ENCODE results near the gene CSNK2A1. TPM values are rescaled to one million over a fixed set of nuclear protein-coding genes. Genes with fewer than 3 reads are reported as not detected.

Gene CSNK2A1
- total and polyA plus RNA-seq, 5 donors from 2014 or later = 49.6 to 65.3 (median 52.7) TPM

DNA sequence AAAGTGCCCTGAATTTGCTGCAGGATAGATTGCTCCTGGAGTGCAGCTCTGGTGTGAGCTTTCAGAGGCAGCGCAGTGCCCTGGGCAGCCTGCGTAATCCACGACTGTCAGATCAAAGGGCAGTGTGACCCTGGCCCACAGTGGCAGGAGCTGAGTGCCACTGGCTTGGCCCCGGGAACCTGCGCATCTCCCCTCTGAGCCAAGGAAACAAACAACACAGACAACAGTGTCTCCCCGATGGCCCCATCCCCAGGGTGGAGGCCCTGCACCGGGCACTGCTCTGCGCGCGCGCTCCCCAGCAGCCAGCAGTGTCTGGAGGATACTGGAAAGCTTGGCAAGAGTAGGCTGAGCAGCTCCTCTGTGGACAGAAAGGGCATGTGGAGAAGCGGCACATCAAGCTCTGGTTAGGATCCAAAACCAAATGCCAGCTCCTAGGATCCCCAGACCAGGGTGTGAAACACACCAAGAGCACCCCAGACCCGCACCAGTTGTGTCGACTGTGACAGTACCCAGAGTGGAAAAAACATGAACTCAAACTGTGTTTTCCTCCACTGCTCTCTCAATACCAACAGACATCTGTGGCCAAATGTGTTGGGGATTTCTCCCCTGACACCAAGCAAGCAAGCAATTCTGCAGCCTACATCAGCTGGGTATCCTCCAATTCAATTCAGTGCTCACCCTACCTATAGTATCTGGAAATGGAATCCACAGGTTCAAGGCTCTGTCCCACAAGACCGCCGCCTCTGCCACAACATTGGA, 108.8 kb downstream of the CSNK2A1 start:
- Histone ChIP-seq H3K9me3 (ENCODE audit: control insufficient read depth in 2 of 2, low read length in 2 of 2) (no peaks in the 10 kb centered on the region), H3K36me3 (ENCODE audit: control insufficient read depth, insufficient read depth, low read length) (peaks cover 32% of the 10 kb centered on the region), H3K4me1 (ENCODE audit: control insufficient read depth, insufficient read depth, low read length, poor library complexity, severe bottlenecking) (peaks cover 54% of the 10 kb centered on the region), H3K4me3 (ENCODE audit: low read depth, low read length) (no peak overlapping the region), H3K27ac (ENCODE audit: insufficient read depth, low read length, poor library complexity, severe bottlenecking) (no peak overlapping the region), H3K27me3 (ENCODE audit: control insufficient read depth, insufficient read depth, low read length) (no peaks in the 10 kb centered on the region)
- Mint-ChIP-seq H3K9me3 (no peaks in the 10 kb centered on the region), H3K36me3 (peaks cover 17% of the 10 kb centered on the region), H3K4me3 (peak overlapping the region in 3 of 4 donors; percentile 8 to 35 (median 17)), H3K27me3 (no peaks in the 10 kb centered on the region), H3K4me1 (peaks cover 17 to 76% (median 53%) of the 10 kb centered on the region in 4 donors), H3K27ac (peak overlapping the region in 2 of 3 donors; percentile 73 to 95)
- no peak for ATAC-seq (ENCODE audit: low read depth in 2 of 2)
- DNase-seq = no peak

DNA sequence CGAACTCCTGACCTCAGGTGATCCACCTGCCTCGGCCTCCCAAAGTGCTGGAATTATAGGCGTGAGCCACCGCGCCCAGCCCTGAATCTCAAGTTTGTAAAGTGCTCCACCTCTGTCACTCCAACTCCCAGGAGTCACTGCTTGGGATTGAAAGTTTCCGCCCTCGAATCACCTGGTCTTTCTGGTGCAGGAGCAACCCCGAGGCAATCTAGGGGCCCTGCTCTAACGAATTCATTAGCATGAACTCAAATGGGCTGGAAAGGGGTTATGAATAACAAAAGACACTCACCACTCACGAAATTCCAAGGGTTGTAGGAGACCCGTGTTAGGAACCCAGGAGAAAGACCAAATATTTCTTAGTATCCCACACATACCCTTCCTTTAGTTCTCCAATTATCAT, 109.4 kb downstream of the CSNK2A1 start:
- Mint-ChIP-seq H3K4me1 (peaks cover 16 to 69% (median 47%) of the 10 kb centered on the region in 4 donors), H3K36me3 (peaks cover 12% of the 10 kb centered on the region), H3K4me3 (peak overlapping the region in 3 of 4 donors; percentile 8 to 63 (median 28)), H3K27me3 (no peaks in the 10 kb centered on the region), H3K9me3 (no peaks in the 10 kb centered on the region), H3K27ac (peak overlapping the region; percentile 73 to 98 (median 95))
- Histone ChIP-seq H3K36me3 (ENCODE audit: control insufficient read depth, insufficient read depth, low read length) (peaks cover 34% of the 10 kb centered on the region), H3K9me3 (ENCODE audit: control insufficient read depth in 2 of 2, low read length in 2 of 2) (no peaks in the 10 kb centered on the region), H3K27me3 (ENCODE audit: control insufficient read depth, insufficient read depth, low read length) (no peaks in the 10 kb centered on the region), H3K4me3 (ENCODE audit: low read depth, low read length) (no peak overlapping the region), H3K27ac (ENCODE audit: insufficient read depth, low read length, poor library complexity, severe bottlenecking) (no peak overlapping the region), H3K4me1 (ENCODE audit: control insufficient read depth, insufficient read depth, low read length, poor library complexity, severe bottlenecking) (peaks cover 48% of the 10 kb centered on the region)
- DNase-seq (no peak), ATAC-seq (ENCODE audit: low read depth in 2 of 2) (no peak)

DNA sequence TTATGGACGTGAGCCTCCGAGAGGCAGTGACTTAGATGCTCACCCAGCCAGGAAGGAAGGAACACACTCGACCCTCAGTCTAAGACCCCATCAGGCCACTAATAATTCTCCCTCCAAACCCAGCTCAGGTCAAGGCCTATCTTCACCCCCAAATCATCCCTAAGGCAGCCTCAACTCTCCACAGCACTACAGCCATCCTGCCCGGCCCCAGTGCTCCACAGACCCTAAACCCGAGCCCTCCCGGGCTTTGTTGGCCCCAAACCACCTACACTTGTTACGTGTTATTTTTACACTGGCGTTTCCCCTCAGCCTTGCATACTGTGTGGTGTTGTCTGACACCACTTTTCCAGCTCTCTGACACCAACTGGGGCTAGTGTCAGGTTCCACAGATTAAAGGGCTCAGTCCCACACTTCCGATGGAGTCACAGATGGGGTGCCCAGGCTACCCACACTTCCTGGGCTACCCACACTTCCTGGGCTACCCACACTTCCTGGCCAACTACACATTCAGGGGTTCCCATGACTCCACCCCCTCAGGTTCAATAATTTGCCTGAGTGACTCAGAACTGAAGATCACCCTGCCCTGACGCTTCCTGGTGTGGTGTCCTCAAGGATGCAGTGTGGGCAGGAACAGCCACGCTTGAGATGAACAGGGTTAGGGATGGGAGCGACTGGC, 110.2 kb downstream of the CSNK2A1 start:
- H3K9me3 Mint-ChIP-seq = no peaks in the 10 kb centered on the region
- ATAC-seq (ENCODE audit: low read depth in 2 of 2) = peak; percentile 75 to 84
- DNase-seq = peak; percentile 24 to 87 (median 53)

DNA sequence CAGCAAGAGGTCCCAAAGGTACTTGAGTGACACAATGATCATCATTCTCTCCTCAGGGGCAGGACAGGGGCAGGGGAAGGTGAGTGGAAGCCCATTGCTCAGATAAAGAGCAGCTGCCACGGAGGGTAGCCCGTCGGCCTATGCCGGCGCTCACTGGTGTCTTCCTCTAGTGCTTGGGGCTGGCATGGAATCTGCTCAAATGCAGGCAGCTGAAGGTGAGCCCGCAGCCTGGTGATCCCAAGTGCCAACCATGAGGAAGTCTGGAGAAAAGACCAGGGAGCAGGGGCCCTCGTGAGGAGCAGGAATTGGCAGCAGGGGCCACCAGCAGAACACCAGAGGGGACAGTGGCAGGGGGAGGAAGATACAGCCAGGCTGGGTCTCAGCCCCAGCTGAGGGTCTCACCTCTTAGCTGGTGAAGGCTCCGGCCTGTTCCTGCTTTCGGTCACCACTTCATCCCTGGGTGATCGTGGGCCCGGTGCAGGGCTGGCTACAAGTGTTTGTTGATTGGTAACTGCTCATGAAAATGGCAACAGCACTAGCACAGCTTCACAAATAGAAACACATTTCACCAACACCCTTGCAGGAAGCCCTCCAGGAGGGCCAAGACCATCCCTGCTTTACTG, 110.8 kb downstream of the CSNK2A1 start:
- DNase-seq (no peak), ATAC-seq (ENCODE audit: low read depth in 2 of 2) (no peak)
- H3K9me3 Mint-ChIP-seq = no peaks in the 10 kb centered on the region
- peak overlapping the region; percentile 94 to 98 (median 95) for H3K27ac Mint-ChIP-seq
- H3K27me3 Mint-ChIP-seq = no peaks in the 10 kb centered on the region
- H3K4me3 ChIP-seq (ENCODE audit: low read depth, low read length) = no peak overlapping the region
- H3K27me3 ChIP-seq (ENCODE audit: control insufficient read depth, insufficient read depth, low read length) = no peaks in the 10 kb centered on the region
- no peaks in the 10 kb centered on the region for H3K9me3 ChIP-seq (ENCODE audit: control insufficient read depth in 2 of 2, low read length in 2 of 2)
- H3K4me3 Mint-ChIP-seq = peak overlapping the region in 3 of 4 donors; percentile 64 to 79 (median 74)
- peaks cover 17% of the 10 kb centered on the region for H3K36me3 Mint-ChIP-seq
- peak overlapping the region; percentile 62 for H3K27ac ChIP-seq (ENCODE audit: insufficient read depth, low read length, poor library complexity, severe bottlenecking)
- H3K4me1 ChIP-seq (ENCODE audit: control insufficient read depth, insufficient read depth, low read length, poor library complexity, severe bottlenecking) = peaks cover 33% of the 10 kb centered on the region
- H3K36me3 ChIP-seq (ENCODE audit: control insufficient read depth, insufficient read depth, low read length) = peaks cover 34% of the 10 kb centered on the region
- peaks cover 8 to 55% (median 35%) of the 10 kb centered on the region in 4 donors for H3K4me1 Mint-ChIP-seq

More for the DNA sequence above, 110.2 kb downstream of the CSNK2A1 start:
- Histone ChIP-seq H3K4me1 (ENCODE audit: control insufficient read depth, insufficient read depth, low read length, poor library complexity, severe bottlenecking) (peaks cover 40% of the 10 kb centered on the region), H3K36me3 (ENCODE audit: control insufficient read depth, insufficient read depth, low read length) (peaks cover 34% of the 10 kb centered on the region), H3K9me3 (ENCODE audit: control insufficient read depth in 2 of 2, low read length in 2 of 2) (no peaks in the 10 kb centered on the region), H3K27ac (ENCODE audit: insufficient read depth, low read length, poor library complexity, severe bottlenecking) (peak overlapping the region; percentile 62), H3K4me3 (ENCODE audit: low read depth, low read length) (peak overlapping the region; percentile 19), H3K27me3 (ENCODE audit: control insufficient read depth, insufficient read depth, low read length) (no peaks in the 10 kb centered on the region)
- H3K27me3 Mint-ChIP-seq = no peaks in the 10 kb centered on the region
- peaks cover 14% of the 10 kb centered on the region for H3K36me3 Mint-ChIP-seq
- H3K4me3 Mint-ChIP-seq = peak overlapping the region; percentile 53 to 79 (median 76)
- H3K27ac Mint-ChIP-seq = peak overlapping the region; percentile 94 to 98 (median 95)
- H3K4me1 Mint-ChIP-seq = peaks cover 8 to 62% (median 39%) of the 10 kb centered on the region in 4 donors

DNA sequence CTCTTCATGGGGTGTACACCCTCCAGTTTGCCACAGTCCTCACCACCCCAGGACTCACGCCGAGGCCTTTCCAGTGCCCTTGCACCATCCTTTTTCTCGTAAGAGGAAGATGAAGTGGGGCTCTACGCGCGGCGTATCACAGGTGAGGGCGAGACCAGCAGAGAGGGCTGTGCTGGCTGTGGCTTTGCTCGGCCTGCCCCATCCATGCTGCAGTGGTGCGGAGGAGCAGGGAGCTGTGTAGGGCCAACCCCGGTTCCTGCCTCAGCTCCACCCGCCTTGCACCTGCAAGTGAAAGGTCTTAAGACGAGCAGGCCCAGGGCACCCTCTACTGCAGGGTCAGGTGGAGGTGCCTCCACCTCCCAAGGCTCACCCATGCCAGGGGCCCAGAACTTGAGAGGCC, 111.4 kb downstream of the CSNK2A1 start:
- Mint-ChIP-seq H3K27me3 (no peaks in the 10 kb centered on the region), H3K9me3 (no peaks in the 10 kb centered on the region), H3K36me3 (peaks cover 20% of the 10 kb centered on the region), H3K4me3 (no peak overlapping the region), H3K4me1 (peaks cover 8 to 49% (median 31%) of the 10 kb centered on the region in 4 donors), H3K27ac (no peak overlapping the region)
- H3K4me3 ChIP-seq (ENCODE audit: low read depth, low read length) = no peak overlapping the region
- DNase-seq (no peak), ATAC-seq (ENCODE audit: low read depth in 2 of 2) (no peak)
- H3K27me3 ChIP-seq (ENCODE audit: control insufficient read depth, insufficient read depth, low read length) = no peaks in the 10 kb centered on the region
- H3K36me3 ChIP-seq (ENCODE audit: control insufficient read depth, insufficient read depth, low read length) = peaks cover 37% of the 10 kb centered on the region
- H3K4me1 ChIP-seq (ENCODE audit: control insufficient read depth, insufficient read depth, low read length, poor library complexity, severe bottlenecking) = peaks cover 28% of the 10 kb centered on the region
- H3K9me3 ChIP-seq (ENCODE audit: control insufficient read depth in 2 of 2, low read length in 2 of 2) = no peaks in the 10 kb centered on the region
- no peak overlapping the region for H3K27ac ChIP-seq (ENCODE audit: insufficient read depth, low read length, poor library complexity, severe bottlenecking)

DNA sequence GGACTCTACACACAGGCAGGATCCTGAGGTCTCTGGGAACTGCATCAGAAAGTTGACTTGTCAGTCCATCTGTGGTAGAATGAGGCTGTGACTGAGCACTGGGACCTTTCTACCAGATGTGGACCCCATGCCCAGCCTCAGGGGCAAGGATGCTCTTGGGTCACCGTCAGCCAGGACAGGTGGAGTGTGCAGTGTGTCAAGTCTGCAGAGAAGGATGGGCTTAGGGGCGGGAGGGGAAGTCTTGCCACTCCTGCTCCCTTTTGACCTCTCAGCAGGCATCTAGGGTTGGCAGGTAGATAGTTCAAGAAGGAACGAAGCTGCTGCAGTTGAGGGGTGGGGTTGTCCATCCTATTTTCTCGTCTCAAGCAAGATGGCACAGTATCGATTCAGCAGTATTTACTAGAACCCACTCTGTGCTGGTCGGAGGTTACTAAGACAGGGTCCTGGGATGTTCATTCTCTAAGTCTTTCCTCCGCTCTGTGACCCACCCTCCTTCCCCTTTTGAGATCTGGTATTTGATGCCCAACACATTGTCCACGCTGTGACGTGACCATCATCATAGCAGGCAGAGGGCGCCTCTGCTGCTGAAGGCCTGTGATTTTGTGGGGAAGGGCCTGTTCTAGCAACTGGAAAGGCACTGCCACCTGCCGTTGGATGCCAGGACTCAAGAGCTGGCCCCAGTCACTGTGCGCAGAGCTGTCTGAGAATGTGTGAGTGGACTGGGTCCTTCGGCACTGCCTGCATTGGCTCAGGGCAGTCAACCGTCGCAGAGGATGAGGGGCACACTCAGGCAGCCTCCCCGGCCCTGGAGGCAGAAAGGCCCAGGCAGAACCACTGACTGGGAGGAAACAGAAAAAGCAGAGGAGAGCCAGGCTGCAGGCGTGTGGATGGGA, 112.3 kb downstream of the CSNK2A1 start:
- peaks cover 8 to 42% (median 30%) of the 10 kb centered on the region in 4 donors for H3K4me1 Mint-ChIP-seq
- DNase-seq = peak in 2 of 3 donors; percentile 20 to 68
- H3K27ac Mint-ChIP-seq = peak overlapping the region in 2 of 3 donors; percentile 32 to 42
- peaks cover 37% of the 10 kb centered on the region for H3K36me3 ChIP-seq (ENCODE audit: control insufficient read depth, insufficient read depth, low read length)
- H3K4me1 ChIP-seq (ENCODE audit: control insufficient read depth, insufficient read depth, low read length, poor library complexity, severe bottlenecking) = peaks cover 25% of the 10 kb centered on the region
- ATAC-seq (ENCODE audit: low read depth in 2 of 2) = peak in 1 of 2 donors; percentile 19
- no peak overlapping the region for H3K27ac ChIP-seq (ENCODE audit: insufficient read depth, low read length, poor library complexity, severe bottlenecking)
- H3K4me3 Mint-ChIP-seq = peak overlapping the region in 1 of 4 donors; percentile 49
- no peaks in the 10 kb centered on the region for H3K27me3 ChIP-seq (ENCODE audit: control insufficient read depth, insufficient read depth, low read length)
- H3K36me3 Mint-ChIP-seq = peaks cover 25% of the 10 kb centered on the region
- no peaks in the 10 kb centered on the region for H3K27me3 Mint-ChIP-seq
- no peak overlapping the region for H3K4me3 ChIP-seq (ENCODE audit: low read depth, low read length)
- no peaks in the 10 kb centered on the region for H3K9me3 ChIP-seq (ENCODE audit: control insufficient read depth in 2 of 2, low read length in 2 of 2)
- no peaks in the 10 kb centered on the region for H3K9me3 Mint-ChIP-seq

All from CD4-positive, CD25-positive, alpha-beta regulatory T cell (primary cell).